HL-60/S4 treated with phorbol 12-myristate 13-acetate at 8.2 ng/mL for 4 days and 3 days (cell line): ENCODE measurements around the gene LRRC26.

Source experiments
- in situ Hi-C: fragments of 300-500 bp; cut with MboI; formaldehyde crosslinking; loops from 2 replicates; pipeline ENCODE4 v1.15.0; 2022; ENCODE audit warnings: low sequenced_read_pairs

LRRC26 gene

GRCh38 chr9:137121927-137122795 lies 47.7 kb downstream of the LRRC26 start:
- in situ Hi-C loops: loop anchor here (10.0 kb wide), 1 partner anchor 103 kb away; the partner anchor contains the start of genes CYSRT1, RNF208 and RNF224
